GM06990 (cell line): ENCODE measurements around the gene HERC4.
"Not testable (repeated sequence)": the region's sequence is repeated elsewhere in the genome, so short reads cannot be mapped to it uniquely, and the experiment has no call there.

Experiments
- DNase-seq: peaks from one replicate; pipeline ENCODE4 v3.0.0-alpha.2; 2011; ENCODE audit not compliant: insufficient read length; ENCODE audit errors: extremely low read depth
- H3K27me3 ChIP-seq: replicated peaks from 2 replicates; pipeline ENCODE4 v1.6.0; 2011; ENCODE audit warnings: low read length; ENCODE audit not compliant: control insufficient read depth, insufficient read depth
- H3K36me3 ChIP-seq: 2 replicates; pipeline ENCODE4 v1.5.1; 2011; ENCODE audit warnings: low read length; ENCODE audit not compliant: control insufficient read depth, insufficient read depth
- H3K4me3 ChIP-seq: replicated peaks from 2 replicates; pipeline ENCODE4 v1.5.1; 2011; ENCODE audit warnings: low read depth, mild to moderate bottlenecking, control low read depth, low read length
- TF ChIP-seq, protein P1 (sequence below): IDR thresholded peaks from 2 replicates; pipeline ENCODE4 v1.5.1; 2011; ENCODE audit warnings: low read length, control low read depth, mild to moderate bottlenecking, inconsistent platforms; ENCODE audit not compliant: insufficient read depth, poor library complexity, severe bottlenecking

Gene HERC4

DNA sequence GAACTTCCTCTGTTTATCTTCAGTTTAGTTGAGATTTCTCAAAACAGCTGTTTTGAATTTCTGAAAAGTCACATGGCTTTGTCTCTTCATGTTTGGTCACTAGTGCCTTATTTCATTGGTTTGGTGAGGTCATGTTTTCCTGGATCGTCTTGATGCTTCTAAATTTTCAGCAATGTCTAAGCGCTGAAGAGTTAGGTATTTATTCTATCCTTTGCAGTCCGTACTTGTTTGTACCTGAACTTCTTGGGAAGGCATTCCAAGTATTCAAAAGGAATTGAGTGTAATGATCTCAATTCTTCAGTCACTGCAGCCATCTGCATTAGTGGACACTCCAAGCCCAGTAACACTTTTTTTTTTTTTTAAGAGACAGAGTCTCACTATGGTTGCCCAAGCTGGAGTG, 67.7 kb downstream of the HERC4 start:
- Histone ChIP-seq H3K36me3 (peaks cover 8% of the 10 kb centered on the region), H3K27me3 (no peaks in the 10 kb centered on the region), H3K4me3 (no peak overlapping the region)
- DNase-seq, result no peak
- TF ChIP-seq, protein P1, sequence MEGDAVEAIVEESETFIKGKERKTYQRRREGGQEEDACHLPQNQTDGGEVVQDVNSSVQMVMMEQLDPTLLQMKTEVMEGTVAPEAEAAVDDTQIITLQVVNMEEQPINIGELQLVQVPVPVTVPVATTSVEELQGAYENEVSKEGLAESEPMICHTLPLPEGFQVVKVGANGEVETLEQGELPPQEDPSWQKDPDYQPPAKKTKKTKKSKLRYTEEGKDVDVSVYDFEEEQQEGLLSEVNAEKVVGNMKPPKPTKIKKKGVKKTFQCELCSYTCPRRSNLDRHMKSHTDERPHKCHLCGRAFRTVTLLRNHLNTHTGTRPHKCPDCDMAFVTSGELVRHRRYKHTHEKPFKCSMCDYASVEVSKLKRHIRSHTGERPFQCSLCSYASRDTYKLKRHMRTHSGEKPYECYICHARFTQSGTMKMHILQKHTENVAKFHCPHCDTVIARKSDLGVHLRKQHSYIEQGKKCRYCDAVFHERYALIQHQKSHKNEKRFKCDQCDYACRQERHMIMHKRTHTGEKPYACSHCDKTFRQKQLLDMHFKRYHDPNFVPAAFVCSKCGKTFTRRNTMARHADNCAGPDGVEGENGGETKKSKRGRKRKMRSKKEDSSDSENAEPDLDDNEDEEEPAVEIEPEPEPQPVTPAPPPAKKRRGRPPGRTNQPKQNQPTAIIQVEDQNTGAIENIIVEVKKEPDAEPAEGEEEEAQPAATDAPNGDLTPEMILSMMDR, result no peak

DNA sequence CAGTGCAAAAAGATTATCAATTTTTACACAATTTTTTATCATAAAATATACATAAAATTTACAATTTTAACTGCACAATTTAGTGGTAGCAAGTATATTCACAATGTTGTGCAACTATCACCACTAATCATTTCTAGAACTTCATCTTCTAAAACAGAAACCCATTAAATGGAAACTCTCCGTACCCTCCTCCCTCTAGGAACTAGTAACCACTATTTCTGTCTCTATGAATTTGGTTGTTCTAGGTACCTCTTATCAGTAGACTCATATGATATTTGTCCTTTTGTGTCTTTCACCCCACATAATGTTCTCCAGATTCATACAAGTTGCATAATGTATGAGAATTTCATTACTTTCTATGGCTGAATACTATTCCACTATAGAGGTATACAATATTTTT, 73.5 kb downstream of the HERC4 start:
- Histone ChIP-seq H3K4me3 (no peak overlapping the region), H3K27me3 (no peaks in the 10 kb centered on the region), H3K36me3 (no peaks in the 10 kb centered on the region; the same call in 1 of the 2 replicates)
- TF ChIP-seq, protein P1, result no peak
- DNase-seq, result no peak

DNA sequence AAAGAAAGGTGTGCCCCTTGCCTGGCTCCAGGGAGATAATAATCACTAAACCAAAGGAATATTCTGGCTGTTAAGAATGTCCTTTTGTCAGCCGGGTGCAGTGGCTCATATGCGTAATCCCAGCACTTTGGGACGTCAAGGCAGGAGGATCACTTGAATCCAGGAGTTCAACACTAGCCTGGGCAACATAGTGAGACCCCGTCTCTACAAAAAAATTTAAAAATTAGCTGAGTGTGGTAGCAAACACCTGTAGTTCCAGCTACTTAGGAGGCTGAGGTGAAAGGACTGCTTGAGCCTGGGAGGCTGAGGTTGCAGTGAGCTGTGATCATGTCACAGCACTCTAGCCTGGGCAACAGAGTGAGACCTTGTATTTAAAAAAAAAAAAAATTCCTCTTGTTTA, 74.1 kb downstream of the HERC4 start:
- Histone ChIP-seq H3K4me3 (no peak overlapping the region), H3K36me3 (no peaks in the 10 kb centered on the region; the same call in 1 of the 2 replicates), H3K27me3 (no peaks in the 10 kb centered on the region)
- TF ChIP-seq, protein P1, result no peak
- no peak for DNase-seq

DNA sequence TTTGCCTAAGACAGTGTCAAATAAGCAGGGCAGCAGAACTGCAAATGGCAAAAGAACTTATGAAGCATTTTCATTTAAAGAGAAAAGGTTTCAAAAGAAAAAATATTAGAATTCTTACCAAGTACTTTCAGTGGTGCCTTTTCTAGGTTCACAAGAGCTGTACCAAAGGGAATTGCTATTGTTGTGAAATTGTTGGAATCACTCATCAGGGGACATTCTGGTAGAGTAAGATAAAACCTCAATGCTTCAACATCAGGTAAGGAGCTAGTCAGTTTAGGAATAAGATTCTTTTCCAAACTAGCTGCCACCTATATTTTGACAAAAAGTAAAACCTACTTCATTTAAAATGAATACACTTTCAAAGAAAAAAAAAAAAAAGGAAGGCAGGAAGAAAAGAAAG, 85.0 kb downstream of the HERC4 start:
- DNase-seq, result no peak
- H3K36me3 ChIP-seq, result peaks cover 6% of the 10 kb centered on the region
- H3K27me3 ChIP-seq, result no peaks in the 10 kb centered on the region
- TF ChIP-seq, protein P1, result no peak
- H3K4me3 ChIP-seq, result no peak overlapping the region

DNA sequence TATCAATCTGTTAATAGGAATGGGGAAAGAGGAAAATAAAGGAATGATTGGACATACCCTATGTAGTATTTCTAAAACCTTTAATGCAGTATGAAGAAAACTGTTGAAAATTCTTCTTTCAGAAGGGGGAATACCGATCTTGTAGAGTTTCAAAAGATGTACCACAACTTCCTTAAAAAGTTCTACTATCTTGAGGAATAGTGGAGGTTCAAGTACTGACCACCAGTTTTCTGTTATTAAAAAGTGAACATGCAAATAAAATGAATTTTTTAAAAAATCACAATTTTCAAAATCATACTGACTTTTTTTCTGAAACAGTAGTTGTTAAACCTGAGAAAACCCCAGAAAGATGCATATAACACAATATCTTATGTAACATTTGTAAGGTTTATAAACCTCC, 86.5 kb downstream of the HERC4 start:
- H3K4me3 ChIP-seq, result no peak overlapping the region
- H3K27me3 ChIP-seq, result no peaks in the 10 kb centered on the region
- TF ChIP-seq, protein P1, result no peak
- H3K36me3 ChIP-seq, result peaks cover 4% of the 10 kb centered on the region
- DNase-seq, result no peak

DNA sequence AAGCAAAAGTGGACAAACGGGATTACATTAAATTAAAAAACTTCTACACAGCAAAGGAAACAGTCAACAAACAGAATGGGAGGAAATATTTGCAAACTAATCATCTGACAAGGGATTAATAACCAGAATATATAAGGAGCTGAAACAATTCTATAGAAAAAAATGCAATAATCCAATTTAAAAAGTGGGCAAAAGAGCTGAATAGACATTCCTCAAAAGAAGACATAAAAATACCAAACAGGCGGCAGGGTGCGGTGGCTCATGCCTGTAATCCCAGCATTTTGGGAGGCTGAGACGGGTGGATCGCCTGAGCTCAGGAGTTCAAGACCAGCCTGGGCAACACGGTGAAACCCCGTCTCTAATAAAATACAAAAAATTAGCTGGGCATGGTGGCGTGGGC, 92.5 kb downstream of the HERC4 start:
- not testable (repeated sequence) for DNase-seq, H3K27me3 ChIP-seq, H3K4me3 ChIP-seq, H3K36me3 ChIP-seq
